B cell (primary cell): ENCODE results near the gene BMP5. TPM values are rescaled to one million over a fixed set of nuclear protein-coding genes. Genes with fewer than 3 reads are reported as not detected.

Source experiments
- ATAC-seq: fragments of 200-7000 bp; cut with Tn5 transposase; one replicate; pipeline ENCODE4 v1.10.0; 2021; ENCODE audit warnings: low read depth, mild to moderate bottlenecking, moderate number of reproducible peaks, moderate library complexity
- CTCF ChIA-PET: fragments of 350-600 bp; sonication (Branson Sonifier 250); formaldehyde crosslinking; loops from one replicate; lab custom pipeline; 2021; ENCODE audit warnings: antibody characterized with exemption, inconsistent platforms; lab: Charles Lee
- POLR2A ChIA-PET: fragments of 350-600 bp; sonication (Branson Sonifier 250); formaldehyde crosslinking; loops from one replicate; lab custom pipeline; 2021; ENCODE audit warnings: antibody characterized with exemption; lab: Charles Lee
- DNase-seq: peaks from one replicate; pipeline ENCODE4 v3.0.0; 2013
- H2AFZ ChIP-seq: 2 replicates; pipeline ENCODE4 v1.6.1; 2012; ENCODE audit warnings: mild to moderate bottlenecking, low read depth, low read length; ENCODE audit not compliant: insufficient read depth, poor library complexity, severe bottlenecking
- H3K27ac ChIP-seq, 2 donors: 1 replicate in 1 of 2; 2 replicates in 1 of 2; pipeline ENCODE4 v1.5.1; 2012 to 2013; ENCODE audit warnings: low read length in 2 of 2, mild to moderate bottlenecking in 2 of 2, moderate library complexity in 1 of 2
- H3K27me3 ChIP-seq, 4 experiments: fragments of 200-600 bp in 1 of 4; sonication (generic) in 1 of 4; replicated peaks in 1 of 4; 1 replicate in 2 of 4; 2 replicates in 2 of 4; pipeline versions ENCODE4 v1.6.1 to v1.7.0; 2013 to 2016; ENCODE audit warnings: low read length in 3 of 4, mild to moderate bottlenecking in 2 of 4, mixed read lengths in 1 of 4, moderate library complexity in 1 of 4; ENCODE audit not compliant: insufficient read depth in 4 of 4, control insufficient read depth in 3 of 4; ENCODE audit errors: control extremely low read depth in 1 of 4
- H3K36me3 ChIP-seq, 2 experiments: replicated peaks in 1 of 2; 1 replicate in 1 of 2; 2 replicates in 1 of 2; pipeline versions ENCODE4 v1.6.1 to v1.7.1; 2013; ENCODE audit warnings: low read length in 1 of 2; ENCODE audit not compliant: insufficient read depth in 2 of 2, control insufficient read depth in 1 of 2; ENCODE audit errors: control extremely low read depth in 1 of 2, extremely low read depth in 1 of 2
- H3K4me1 ChIP-seq, 2 donors: fragments of 200-600 bp in 1 of 2; sonication (generic) in 1 of 2; 1 replicate in 1 of 2; 2 replicates in 1 of 2; pipeline versions ENCODE4 v1.5.1 to v1.6.1; 2013 to 2017; ENCODE audit warnings: low read length in 2 of 2; ENCODE audit not compliant: control insufficient read depth in 2 of 2, insufficient read depth in 2 of 2
- H3K4me2 ChIP-seq: replicated peaks from 2 replicates; pipeline ENCODE3; 2012; ENCODE audit warnings: mild to moderate bottlenecking, low read depth, low read length; ENCODE audit not compliant: poor library complexity, severe bottlenecking
- H3K4me3 ChIP-seq, 5 experiments: fragments of 200-600 bp in 1 of 5; sonication (generic) in 1 of 5; 1 replicate in 3 of 5; 2 replicates in 2 of 5; pipeline versions ENCODE4 v1.5.1 to v1.7.0; 2011 to 2016; ENCODE audit warnings: low read length in 4 of 5, mild to moderate bottlenecking in 4 of 5, low read depth in 2 of 5, control low read depth in 1 of 5, moderate library complexity in 1 of 5; ENCODE audit not compliant: insufficient read depth in 1 of 5; ENCODE audit errors: control extremely low read depth in 1 of 5, extremely low read depth in 1 of 5
- H3K79me2 ChIP-seq: fragments of 200-600 bp; sonication (generic); one replicate; pipeline ENCODE4 v1.6.0; 2016; ENCODE audit warnings: low read length; ENCODE audit not compliant: control insufficient read depth, insufficient read depth
- H3K9ac ChIP-seq: fragments of 200-600 bp; sonication (generic); 2 replicates; pipeline ENCODE4 v1.6.1; 2017; ENCODE audit warnings: mild to moderate bottlenecking, low read length, moderate library complexity
- H3K9me3 ChIP-seq, 3 donors: one replicate each; pipeline versions ENCODE4 v1.6.1 to v1.7.1; 2013; ENCODE audit warnings: low read length in 2 of 3; ENCODE audit not compliant: control insufficient read depth in 2 of 3, insufficient read depth in 1 of 3; ENCODE audit errors: control extremely low read depth in 1 of 3
- H4K20me1 ChIP-seq: 2 replicates; pipeline ENCODE4 v1.6.0; 2012; ENCODE audit warnings: mild to moderate bottlenecking, low read length; ENCODE audit not compliant: insufficient read depth, control insufficient read depth, poor library complexity, severe bottlenecking
- H3K27ac Mint-ChIP-seq: one replicate; pipeline ENCODE4 v1.8.0; 2021; ENCODE audit warnings: mixed read lengths
- H3K27me3 Mint-ChIP-seq: one replicate; pipeline ENCODE4 v1.8.0; 2021; ENCODE audit warnings: mixed read lengths
- H3K4me1 Mint-ChIP-seq: one replicate; pipeline ENCODE4 v1.8.0; 2021; ENCODE audit warnings: mixed read lengths
- H3K4me3 Mint-ChIP-seq: one replicate; pipeline ENCODE4 v1.8.0; 2021; ENCODE audit warnings: mixed read lengths
- H3K9me3 Mint-ChIP-seq: one replicate; pipeline ENCODE4 v1.8.0; 2022; ENCODE audit warnings: mixed read lengths; ENCODE audit not compliant: insufficient read depth
- EZH2 ChIP-seq: IDR thresholded peaks from 2 replicates; pipeline ENCODE4 v1.6.1; 2012; ENCODE audit warnings: borderline replicate concordance, low read depth, mild to moderate bottlenecking, moderate library complexity, low read length; ENCODE audit not compliant: insufficient read depth, poor library complexity, severe bottlenecking
- WGBS: methylation state at CpG from one replicate; pipeline ENCODE4 v1.1.5; 2013; ENCODE audit warnings: missing lambda C conversion rate; ENCODE audit not compliant: insufficient coverage; 5-methylcytosine and 5-hydroxymethylcytosine counted together
- intact Hi-C: fragments of 100-400 bp; cut with micrococcal nuclease; formaldehyde crosslinking; loops from one replicate; pipeline ENCODE4 v1.10.0; 2022
- polyA plus RNA-seq: library from polyadenylated mRNA; depleted of rRNA; stranded (reverse); fragments of >200 nt; gene quantifications from 2 replicates; pipeline ENCODE4 v1.2.3, GENCODE V29; 2012
- total RNA-seq, 2 donors: library from RNA; stranded (reverse); fragments of 120-200 nt in 1 of 2; gene quantifications; 1 replicate in 1 of 2; 2 replicates in 1 of 2; pipeline versions ENCODE4 v1.2.3 to v1.2.4, GENCODE V29; 2013 to 2022
- TF ChIP-seq, protein P1 (sequence below): fragments of 200-600 bp; IDR thresholded peaks from one replicate; pipeline ENCODE4 v1.8.0; 2022; ENCODE audit warnings: antibody characterized with exemption, mild to moderate bottlenecking

BMP5 gene
- total and polyA plus RNA-seq, 2 donors (not counting 1 experiment from before 2014, with no cell fraction given) = not detected

GRCh38 chr6:55714831-55715230 is 160.6 kb downstream of the BMP5 start:
- no peak overlapping the region for H3K4me3 Mint-ChIP-seq
- Histone ChIP-seq H3K4me2 (no peak overlapping the region), H3K27me3 (no peaks in the 10 kb centered on the region), H3K36me3 (no peaks in the 10 kb centered on the region), H2AFZ (no peak overlapping the region), H3K9ac (no peak overlapping the region), H3K4me1 (no peaks in the 10 kb centered on the region), H3K9me3 (peaks cover 0 to 2% (median 0%) of the 10 kb centered on the region in 3 donors), H3K27ac (no peak overlapping the region), H3K79me2 (no peaks in the 10 kb centered on the region), H3K4me3 (no peak overlapping the region), H4K20me1 (no peaks in the 10 kb centered on the region)
- no peaks in the 10 kb centered on the region for H3K4me1 Mint-ChIP-seq
- TF ChIP-seq, protein P1, sequence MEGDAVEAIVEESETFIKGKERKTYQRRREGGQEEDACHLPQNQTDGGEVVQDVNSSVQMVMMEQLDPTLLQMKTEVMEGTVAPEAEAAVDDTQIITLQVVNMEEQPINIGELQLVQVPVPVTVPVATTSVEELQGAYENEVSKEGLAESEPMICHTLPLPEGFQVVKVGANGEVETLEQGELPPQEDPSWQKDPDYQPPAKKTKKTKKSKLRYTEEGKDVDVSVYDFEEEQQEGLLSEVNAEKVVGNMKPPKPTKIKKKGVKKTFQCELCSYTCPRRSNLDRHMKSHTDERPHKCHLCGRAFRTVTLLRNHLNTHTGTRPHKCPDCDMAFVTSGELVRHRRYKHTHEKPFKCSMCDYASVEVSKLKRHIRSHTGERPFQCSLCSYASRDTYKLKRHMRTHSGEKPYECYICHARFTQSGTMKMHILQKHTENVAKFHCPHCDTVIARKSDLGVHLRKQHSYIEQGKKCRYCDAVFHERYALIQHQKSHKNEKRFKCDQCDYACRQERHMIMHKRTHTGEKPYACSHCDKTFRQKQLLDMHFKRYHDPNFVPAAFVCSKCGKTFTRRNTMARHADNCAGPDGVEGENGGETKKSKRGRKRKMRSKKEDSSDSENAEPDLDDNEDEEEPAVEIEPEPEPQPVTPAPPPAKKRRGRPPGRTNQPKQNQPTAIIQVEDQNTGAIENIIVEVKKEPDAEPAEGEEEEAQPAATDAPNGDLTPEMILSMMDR = no peak
- TF ChIP-seq EZH2 = no peak
- no peak for ATAC-seq
- no peak for DNase-seq
- ChIA-PET CTCF (no interaction called here), POLR2A (no interaction called here)
- no peaks in the 10 kb centered on the region for H3K27me3 Mint-ChIP-seq
- no CpG with 5 or more reads among the region's 4 CpGs for WGBS
- intact Hi-C loops = no loop called here
- H3K9me3 Mint-ChIP-seq = peaks cover 4% of the 10 kb centered on the region
- H3K27ac Mint-ChIP-seq = no peak overlapping the region

- H3K9me3 ChIP-seq = peaks cover 0 to 2% (median 0%) of the 10 kb centered on the region in 3 donors
- no peak overlapping the region for H3K4me2 ChIP-seq
- 83% methylated on average over 1 of the region's 3 CpGs for WGBS
- Mint-ChIP-seq H3K4me1 (no peaks in the 10 kb centered on the region), H3K4me3 (no peak overlapping the region), H3K27ac (no peak overlapping the region), H3K27me3 (no peaks in the 10 kb centered on the region), H3K9me3 (peaks cover 4% of the 10 kb centered on the region)
- DNase-seq (no peak), ATAC-seq (no peak)
- no peak overlapping the region for H3K27ac ChIP-seq
- H4K20me1 ChIP-seq = no peaks in the 10 kb centered on the region
- intact Hi-C loops = no loop called here
- no peaks in the 10 kb centered on the region for H3K79me2 ChIP-seq
- H2AFZ ChIP-seq = no peak overlapping the region
- no peaks in the 10 kb centered on the region for H3K36me3 ChIP-seq
- H3K27me3 ChIP-seq = no peaks in the 10 kb centered on the region
- CTCF ChIA-PET = no interaction called here
- POLR2A ChIA-PET = no interaction called here
- H3K4me3 ChIP-seq = no peak overlapping the region
- no peaks in the 10 kb centered on the region for H3K4me1 ChIP-seq
- H3K9ac ChIP-seq = no peak overlapping the region
- TF ChIP-seq EZH2 = no peak
- TF ChIP-seq, protein P1 = no peak
Measured at GRCh38 chr6:55713436-55713835, 162.0 kb downstream of the BMP5 start.
